H1 (cell line): ENCODE results near the gene OR1I1. TPM values are rescaled to one million over a fixed set of nuclear protein-coding genes. Genes with fewer than 3 reads are reported as not detected.

Experiments used
- CTCF ChIA-PET: fragments of 300-600 bp; sonication (Branson Sonifier 250); formaldehyde crosslinking; loops from one replicate; lab custom pipeline; 2021; ENCODE audit not compliant: partially characterized antibody; lab: Charles Lee
- POLR2A ChIA-PET: fragments of 300-600 bp; sonication (Branson Sonifier 250); formaldehyde crosslinking; loops from one replicate; lab custom pipeline; 2021; ENCODE audit warnings: inconsistent platforms; ENCODE audit not compliant: partially characterized antibody; lab: Charles Lee
- DNase-seq, 2 experiments: peaks; one replicate each; pipeline versions ENCODE4 v3.0.0 to v3.0.0-alpha.2; 2010 to 2022; ENCODE audit warnings: low spot score in 2 of 2, low read depth in 1 of 2, mixed read lengths in 1 of 2
- FAIRE-seq: peaks from 2 replicates; lab custom pipeline; 2011; peaks lifted over from hg19 to GRCh38; lab: Jason Lieb, UNC
- H2AFZ ChIP-seq: 2 replicates; pipeline ENCODE4 v1.8.1; 2012; ENCODE audit warnings: low read length, inconsistent platforms
- H2AK5ac ChIP-seq: 2 replicates; pipeline ENCODE4 v1.6.1; 2013; ENCODE audit warnings: low read depth, low read length
- H2BK120ac ChIP-seq: replicated peaks from 2 replicates; pipeline ENCODE3; 2013; ENCODE audit warnings: low read depth, low read length, inconsistent platforms
- H2BK12ac ChIP-seq: 2 replicates; pipeline ENCODE4 v1.6.1; 2013; ENCODE audit warnings: low read depth, low read length
- H2BK15ac ChIP-seq: 2 replicates; pipeline ENCODE4 v1.6.1; 2013; ENCODE audit warnings: low read length
- H2BK20ac ChIP-seq: 2 replicates; pipeline ENCODE4 v1.6.1; 2013; ENCODE audit warnings: low read length
- H2BK5ac ChIP-seq: 2 replicates; pipeline ENCODE4 v1.6.1; 2013; ENCODE audit warnings: low read depth, low read length
- H3K14ac ChIP-seq: 2 replicates; pipeline ENCODE4 v1.6.1; 2013; ENCODE audit warnings: inconsistent platforms; ENCODE audit not compliant: insufficient read length
- H3K18ac ChIP-seq: 2 replicates; pipeline ENCODE4 v1.6.1; 2013; ENCODE audit warnings: low read length; ENCODE audit errors: extremely low read depth
- H3K23ac ChIP-seq: 2 replicates; pipeline ENCODE4 v1.6.1; 2013; ENCODE audit warnings: inconsistent platforms; ENCODE audit not compliant: insufficient read length
- H3K23me2 ChIP-seq: 2 replicates; pipeline ENCODE4 v1.6.1; 2013; ENCODE audit warnings: low read depth, low read length
- H3K27ac ChIP-seq: 2 replicates; pipeline ENCODE4 v1.6.1; 2011; ENCODE audit warnings: low read depth, low read length, inconsistent platforms
- H3K27me3 ChIP-seq, 4 experiments: replicated peaks in 1 of 4; 1 replicate in 1 of 4; 2 replicates in 3 of 4; pipeline versions ENCODE4 v1.6.1 to v1.8.1; 2011 to 2013; ENCODE audit warnings: low read length in 3 of 4, mild to moderate bottlenecking in 3 of 4, inconsistent platforms in 2 of 4, mixed read lengths in 2 of 4, moderate library complexity in 1 of 4; ENCODE audit not compliant: control insufficient read depth in 3 of 4, insufficient read depth in 3 of 4; ENCODE audit errors: extremely low read depth in 1 of 4
- H3K36me3 ChIP-seq, 4 experiments: 2 replicates each; pipeline versions ENCODE4 v1.6.1 to v1.8.1; 2011 to 2013; ENCODE audit warnings: mild to moderate bottlenecking in 4 of 4, low read length in 3 of 4, moderate library complexity in 2 of 4, control low read depth in 1 of 4, inconsistent platforms in 1 of 4; ENCODE audit not compliant: insufficient read depth in 4 of 4, control insufficient read depth in 2 of 4
- H3K4ac ChIP-seq: replicated peaks from 2 replicates; pipeline ENCODE3; 2013; ENCODE audit warnings: low read length, low read depth, mixed read lengths, inconsistent platforms; ENCODE audit not compliant: insufficient read length
- H3K4me1 ChIP-seq, 4 experiments: replicated peaks in 1 of 4; 1 replicate in 1 of 4; 2 replicates in 3 of 4; pipeline versions ENCODE4 v1.6.1 to v1.8.1; 2011 to 2013; ENCODE audit warnings: low read length in 3 of 4, inconsistent platforms in 2 of 4, mixed read lengths in 1 of 4; ENCODE audit not compliant: insufficient read depth in 4 of 4, control insufficient read depth in 3 of 4
- H3K4me2 ChIP-seq, 2 experiments: 2 replicates each; pipeline versions ENCODE4 v1.6.1 to v1.8.1; 2011 to 2013; ENCODE audit warnings: low read depth in 2 of 2, low read length in 2 of 2, control low read depth in 1 of 2, inconsistent platforms in 1 of 2, mild to moderate bottlenecking in 1 of 2; ENCODE audit not compliant: insufficient read depth in 1 of 2
- H3K4me3 ChIP-seq, 4 experiments: fragments of 200-600, 300-600 bp in 1 of 4; sonication (generic), shearing (Covaris generic), sonication (Bioruptor Twin) in 1 of 4; 2 replicates each; pipeline versions ENCODE4 v1.5.1 to v1.8.1; 2011 to 2016; ENCODE audit warnings: low read length in 4 of 4, low read depth in 3 of 4, control low read depth in 2 of 4, inconsistent platforms in 2 of 4, mild to moderate bottlenecking in 2 of 4, mixed read lengths in 1 of 4, moderate library complexity in 1 of 4; ENCODE audit not compliant: insufficient read depth in 2 of 4; ENCODE audit errors: extremely low read depth in 1 of 4
- H3K56ac ChIP-seq: replicated peaks from 2 replicates; pipeline ENCODE3; 2013; ENCODE audit warnings: low read depth, mild to moderate bottlenecking, mixed read lengths, low read length, inconsistent platforms; ENCODE audit not compliant: insufficient read length
- H3K79me1 ChIP-seq: 2 replicates; pipeline ENCODE4 v1.6.1; 2013; ENCODE audit warnings: low read depth, low read length, control low read depth
- H3K79me2 ChIP-seq, 2 experiments: 2 replicates each; pipeline versions ENCODE4 v1.6.1 to v1.8.1; 2012 to 2013; ENCODE audit warnings: low read length in 2 of 2, mild to moderate bottlenecking in 2 of 2, inconsistent platforms in 1 of 2; ENCODE audit not compliant: insufficient read depth in 2 of 2, control insufficient read depth in 1 of 2
- H3K9ac ChIP-seq, 4 experiments: replicated peaks in 1 of 4; 1 replicate in 1 of 4; 2 replicates in 3 of 4; pipeline versions ENCODE4 v1.6.1 to v1.8.1; 2011 to 2013; ENCODE audit warnings: low read depth in 3 of 4, low read length in 3 of 4, control low read depth in 2 of 4, mild to moderate bottlenecking in 2 of 4, moderate library complexity in 2 of 4, inconsistent platforms in 1 of 4; ENCODE audit errors: extremely low read depth in 1 of 4
- H3K9me3 ChIP-seq, 2 experiments: 2 replicates each; pipeline versions ENCODE4 v1.6.1 to v1.8.1; 2012 to 2013; ENCODE audit warnings: mild to moderate bottlenecking in 2 of 2, moderate library complexity in 2 of 2, control low read depth in 1 of 2, inconsistent platforms in 1 of 2, low read depth in 1 of 2, low read length in 1 of 2, mixed read lengths in 1 of 2; ENCODE audit not compliant: insufficient read depth in 2 of 2
- H4K20me1 ChIP-seq, 2 experiments: replicated peaks in 1 of 2; 2 replicates each; pipeline versions ENCODE3 to v1.8.1; 2011 to 2013; ENCODE audit warnings: inconsistent platforms in 2 of 2, low read length in 2 of 2, mild to moderate bottlenecking in 1 of 2; ENCODE audit not compliant: insufficient read depth in 2 of 2, control insufficient read depth in 1 of 2
- H4K5ac ChIP-seq: 2 replicates; pipeline ENCODE4 v1.6.1; 2013; ENCODE audit warnings: low read length, low read depth, mixed read lengths, inconsistent platforms; ENCODE audit not compliant: insufficient read length
- H4K8ac ChIP-seq: 2 replicates; pipeline ENCODE4 v1.8.0; 2013; ENCODE audit warnings: mild to moderate bottlenecking, moderate library complexity, low read length, inconsistent platforms; ENCODE audit not compliant: insufficient read depth; ENCODE audit errors: extremely low read depth
- H4K91ac ChIP-seq: replicated peaks from 2 replicates; pipeline ENCODE3; 2013; ENCODE audit warnings: low read length, mixed read lengths, inconsistent platforms; ENCODE audit not compliant: insufficient read length
- GABPA ChIP-seq: IDR thresholded peaks from 2 replicates; pipeline ENCODE4 v1.6.1; 2011; ENCODE audit warnings: mild to moderate bottlenecking, low read length, moderate library complexity, borderline replicate concordance; ENCODE audit not compliant: insufficient read depth
- POLR2A ChIP-seq, 2 experiments: IDR thresholded peaks; 1 replicate in 1 of 2; 2 replicates in 1 of 2; pipeline ENCODE4 v1.6.1; 2011; ENCODE audit warnings: low read depth in 2 of 2, low read length in 2 of 2, mild to moderate bottlenecking in 2 of 2; ENCODE audit errors: control extremely low read depth in 1 of 2
- POLR2AphosphoS5 ChIP-seq: IDR thresholded peaks from 2 replicates; pipeline ENCODE4 v1.6.1; 2011; ENCODE audit warnings: low read depth, low read length
- SUZ12 ChIP-seq: fragments of 200-600 bp; sonication (generic); IDR thresholded peaks from 2 replicates; pipeline ENCODE4 v1.6.1; 2012; ENCODE audit warnings: mild to moderate bottlenecking, inconsistent platforms, low read length, moderate library complexity, mixed read lengths
- WGBS, 2 experiments: shearing (Covaris generic) in 1 of 2; methylation state at CpG; one replicate each; pipeline versions ENCODE4 v1.1.6 to v1.1.7; 2013 to 2015; ENCODE audit warnings: low lambda C conversion rate in 2 of 2, mixed read lengths in 2 of 2, inconsistent platforms in 1 of 2, low coverage in 1 of 2, missing lambda C conversion rate in 1 of 2; ENCODE audit not compliant: insufficient replicate concordance in 2 of 2, insufficient coverage in 1 of 2, insufficient read length in 1 of 2; ENCODE audit errors: extremely low coverage in 1 of 2, missing lambda C conversion rate in 1 of 2; 5-methylcytosine and 5-hydroxymethylcytosine counted together
- polyA plus RNA-seq, 7 experiments: library from polyadenylated mRNA; depleted of rRNA in 3 of 7; stranded (reverse) in 5 of 7; unstranded in 2 of 7; fragments of >200 nt in 5 of 7; fragments of 200-250 nt in 2 of 7; gene quantifications; 1 replicate in 5 of 7; 2 replicates in 1 of 7; 4 replicates in 1 of 7; pipeline versions ENCODE4 v1.2.1 to v1.2.3, GENCODE V29; 2011 to 2013; ENCODE audit warnings: missing spikeins in 2 of 7, mixed read lengths in 2 of 7
- total RNA-seq: library from RNA; stranded (reverse); fragmentation: NEBNext Ultra II Directional; extraction: Animal tissue kit (Norgen Biotek cat#: 25700); gene quantifications from 2 replicates; pipeline ENCODE4 v1.2.1, GENCODE V29; 2021
- TF ChIP-seq, protein P1 (sequence below): IDR thresholded peaks from 2 replicates; pipeline ENCODE4 v1.6.1; 2012; ENCODE audit warnings: inconsistent platforms

The OR1I1 gene
- total and polyA plus RNA-seq, 2 of the 8 experiments (the other 6 are each of a cell fraction or from before 2014, with no cell fraction given), result not detected

DNA sequence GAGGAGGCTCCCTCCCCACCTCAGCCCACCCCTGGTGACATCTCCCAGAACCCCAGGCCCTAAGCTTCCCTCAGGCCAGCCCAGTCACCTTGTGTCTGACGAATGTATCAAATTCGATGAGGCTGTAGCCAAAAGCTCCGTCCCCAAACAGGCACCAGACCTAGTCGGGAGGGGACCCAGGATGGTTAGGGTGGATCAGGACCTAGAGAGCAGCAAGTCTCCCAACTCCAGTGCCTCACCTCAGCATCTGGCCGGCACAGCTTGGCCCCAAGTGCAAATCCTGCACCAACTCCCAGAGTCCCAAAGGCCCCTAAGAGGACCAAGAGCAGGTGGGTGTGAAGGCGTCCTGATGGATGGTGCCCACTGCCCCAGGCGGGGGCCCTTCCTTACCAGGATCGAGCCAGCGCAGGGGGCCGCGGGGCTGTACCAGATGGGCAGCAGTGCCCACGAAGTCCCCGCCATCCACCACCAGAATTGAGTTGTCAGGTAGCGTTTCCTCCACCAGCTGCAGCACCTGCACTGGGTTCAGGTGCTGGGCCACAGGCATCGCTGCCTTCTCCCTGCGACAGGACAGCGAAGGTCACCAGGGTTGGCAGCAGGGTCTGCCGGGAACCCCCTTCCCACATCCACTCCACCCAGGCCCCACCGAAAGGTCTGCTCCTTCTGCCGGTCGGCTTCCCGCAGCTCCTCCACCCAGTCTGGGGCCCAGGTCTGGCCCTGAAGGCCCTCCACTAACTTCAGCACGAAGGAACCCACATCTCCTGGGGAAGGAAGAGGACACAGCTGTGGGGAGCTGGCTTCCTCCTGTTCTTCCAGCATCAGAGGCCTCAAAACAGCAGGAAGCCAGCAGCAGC is 34.0 kb downstream of the OR1I1 start:
- H4K8ac ChIP-seq, result no peak overlapping the region
- H3K9me3 ChIP-seq, result peaks cover 4 to 7% of the 10 kb centered on the region in 2 experiments; a peak in 1 of 4 replicates
- no peaks in the 10 kb centered on the region for H3K4me1 ChIP-seq
- ChIA-PET POLR2A (interaction anchor here (1.0 to 7.9 kb wide), 5 partner anchors 9 to 41 kb away, joined by 3 to 67 read pairs (median 4); partner anchors contain the start of gene SYDE1), CTCF (interaction anchor here (0.6 to 1.6 kb wide), 4 partner anchors 15 to 38 kb away, joined by 4 to 5 read pairs (median 4); no protein-coding TSS in a partner anchor)
- no peak overlapping the region for H2BK5ac ChIP-seq
- H2BK20ac ChIP-seq, result no peak overlapping the region
- 83% methylated on average over 23 of the region's 23 CpGs; no CpG with 5 or more reads in 1 of the 2 experiments for WGBS, 2 experiments
- H3K18ac ChIP-seq, result no peak overlapping the region
- no peak overlapping the region for H3K23ac ChIP-seq
- H3K27ac ChIP-seq, result no peak overlapping the region; the same call in 1 of the 2 replicates
- H2AK5ac ChIP-seq, result no peak overlapping the region
- H4K5ac ChIP-seq, result no peak overlapping the region
- TF ChIP-seq GABPA (no peak), POLR2A (IDR thresholded peaks at IDR 0.05; ENCODE audit: control extremely low read depth in 1 of 2, low read depth in 2 of 2, low read length in 2 of 2) (peak in 1 of 2 experiments; percentile 54; a peak in 1 of 3 replicates), SUZ12 (no peak), POLR2AphosphoS5 (peak; percentile 58; the same call in 1 of the 2 replicates)
- TF ChIP-seq, protein P1, sequence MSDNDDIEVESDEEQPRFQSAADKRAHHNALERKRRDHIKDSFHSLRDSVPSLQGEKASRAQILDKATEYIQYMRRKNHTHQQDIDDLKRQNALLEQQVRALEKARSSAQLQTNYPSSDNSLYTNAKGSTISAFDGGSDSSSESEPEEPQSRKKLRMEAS, result no peak
- peaks cover 2 to 9% of the 10 kb centered on the region in 2 experiments for H4K20me1 ChIP-seq
- no peak overlapping the region for H2BK15ac ChIP-seq
- no peak overlapping the region for H3K4me2 ChIP-seq
- no peak overlapping the region for H2BK12ac ChIP-seq
- no peak for FAIRE-seq
- H3K14ac ChIP-seq, result no peak overlapping the region
- peaks cover 33 to 77% (median 62%) of the 10 kb centered on the region in 4 experiments for H3K36me3 ChIP-seq
- no peaks in the 10 kb centered on the region for H3K79me2 ChIP-seq
- no peak overlapping the region for H4K91ac ChIP-seq
- H3K23me2 ChIP-seq, result no peaks in the 10 kb centered on the region
- no peak overlapping the region for H3K9ac ChIP-seq
- H3K27me3 ChIP-seq, result no peaks in the 10 kb centered on the region
- H2AFZ ChIP-seq, result no peak overlapping the region
- H3K4ac ChIP-seq, result no peak overlapping the region
- H3K4me3 ChIP-seq, result no peak overlapping the region
- H2BK120ac ChIP-seq, result no peak overlapping the region
- H3K79me1 ChIP-seq, result no peaks in the 10 kb centered on the region
- DNase-seq, result no peak
- no peak overlapping the region for H3K56ac ChIP-seq
